Lower lobe of right lung (tissue), 2 donors: ENCODE results near the gene PCDHAC2. TPM values are rescaled to one million over a fixed set of nuclear protein-coding genes. Genes with fewer than 3 reads are reported as not detected.

Experiments
- ATAC-seq, 2 donors: fragments of 200-7000 bp; cut with Tn5 transposase; one replicate each; pipeline ENCODE4 v1.9.1; 2020 to 2022; ENCODE audit warnings: mild to moderate bottlenecking in 2 of 2, moderate library complexity in 2 of 2
- DNase-seq: peaks from one replicate; pipeline ENCODE4 v3.0.0-alpha.2; 2020
- H3K27ac ChIP-seq: fragments of 200-600 bp; one replicate; pipeline ENCODE4 v1.8.0; 2022
- H3K27me3 ChIP-seq: fragments of 200-600 bp; one replicate; pipeline ENCODE4 v1.8.0; 2022; ENCODE audit warnings: low read depth
- H3K36me3 ChIP-seq: fragments of 200-600 bp; one replicate; pipeline ENCODE4 v1.8.0; 2022; ENCODE audit warnings: mild to moderate bottlenecking
- H3K4me1 ChIP-seq: fragments of 200-600 bp; one replicate; pipeline ENCODE4 v1.8.0; 2022
- H3K4me3 ChIP-seq: fragments of 200-600 bp; one replicate; pipeline ENCODE4 v1.8.0; 2022; ENCODE audit warnings: mild to moderate bottlenecking
- H3K9me3 ChIP-seq: fragments of 200-600 bp; one replicate; pipeline ENCODE4 v1.8.0; 2022
- CTCF ChIP-seq: fragments of 200-600 bp; IDR thresholded peaks from one replicate; pipeline ENCODE4 v1.8.0; 2022; ENCODE audit warnings: antibody characterized with exemption, mild to moderate bottlenecking
- intact Hi-C: fragments of 100-400 bp; cut with DNase I; formaldehyde crosslinking; loops from one replicate; pipeline ENCODE4 v1.11.0; 2022
- total RNA-seq: library from RNA; stranded (reverse); fragmentation: NEBNext Ultra II Directional; extraction: Animal tissue kit (Norgen Biotek cat#: 25700); gene quantifications from one replicate; pipeline ENCODE4 v1.2.1, GENCODE V29; 2021
- donor health status: DM: no; HTN: yes; CAD: no; lungs with severe emphysema.

The PCDHAC2 gene
- total RNA-seq, 1 donor from 2014 or later: 5.8 TPM

- no peaks in the 10 kb centered on the region for H3K36me3 ChIP-seq
- DNase-seq (peak; percentile 47), ATAC-seq (peak; percentile 17 to 43)
- H3K4me1 ChIP-seq: peaks cover 9% of the 10 kb centered on the region
- no peak for TF ChIP-seq CTCF
- peaks cover 17% of the 10 kb centered on the region for H3K27me3 ChIP-seq
- intact Hi-C loops: no loop called here
- H3K4me3 ChIP-seq: peak overlapping the region; percentile 58
- no peaks in the 10 kb centered on the region for H3K9me3 ChIP-seq
- peak overlapping the region; percentile 48 for H3K27ac ChIP-seq
Measured at GRCh38 chr5:140927228-140927573, 39.1 kb upstream of the PCDHAC2 start.

GRCh38 chr5:140934964-140935606 is 31.2 kb upstream of the PCDHAC2 start:
- ATAC-seq (no peak), DNase-seq (no peak)
- Histone ChIP-seq H3K4me1 (no peaks in the 10 kb centered on the region), H3K27me3 (no peaks in the 10 kb centered on the region), H3K9me3 (no peaks in the 10 kb centered on the region), H3K27ac (no peak overlapping the region), H3K36me3 (no peaks in the 10 kb centered on the region), H3K4me3 (no peak overlapping the region)
- TF ChIP-seq CTCF: no peak
- intact Hi-C loops: no loop called here

- DNase-seq (no peak), ATAC-seq (no peak)
- TF ChIP-seq CTCF: no peak
- no peaks in the 10 kb centered on the region for H3K4me1 ChIP-seq
- H3K4me3 ChIP-seq: no peak overlapping the region
- no peaks in the 10 kb centered on the region for H3K27me3 ChIP-seq
- intact Hi-C loops: no loop called here
- no peaks in the 10 kb centered on the region for H3K36me3 ChIP-seq
- no peak overlapping the region for H3K27ac ChIP-seq
- no peaks in the 10 kb centered on the region for H3K9me3 ChIP-seq
Measured at GRCh38 chr5:140946578-140946977, 19.7 kb upstream of the PCDHAC2 start.

GRCh38 chr5:140951636-140952035 is 14.6 kb upstream of the PCDHAC2 start:
- H3K36me3 ChIP-seq: no peaks in the 10 kb centered on the region
- no peak for ATAC-seq
- H3K4me1 ChIP-seq: no peaks in the 10 kb centered on the region
- no peak for TF ChIP-seq CTCF
- H3K27me3 ChIP-seq: no peaks in the 10 kb centered on the region
- DNase-seq: no peak
- intact Hi-C loops: no loop called here
- H3K9me3 ChIP-seq: no peaks in the 10 kb centered on the region
- no peak overlapping the region for H3K27ac ChIP-seq
- H3K4me3 ChIP-seq: no peak overlapping the region

GRCh38 chr5:140953234-140953633 is 13.0 kb upstream of the PCDHAC2 start:
- no peak overlapping the region for H3K4me3 ChIP-seq
- H3K4me1 ChIP-seq: no peaks in the 10 kb centered on the region
- intact Hi-C loops: no loop called here
- no peak overlapping the region for H3K27ac ChIP-seq
- DNase-seq (no peak), ATAC-seq (no peak)
- H3K27me3 ChIP-seq: no peaks in the 10 kb centered on the region
- H3K9me3 ChIP-seq: no peaks in the 10 kb centered on the region
- TF ChIP-seq CTCF: no peak
- H3K36me3 ChIP-seq: no peaks in the 10 kb centered on the region
